Stimulated activated CD4-positive, alpha-beta T cell treated with anti-CD3 and anti-CD28 coated beads, Interleukin-2, amount 100 ng/mL, for 24 hours (primary cell): ENCODE results near the gene SOS1.

Source experiments
- DNase-seq, 2 donors: peaks; one replicate each; pipeline ENCODE4 v3.0.0-alpha.2; 2020

SOS1 gene

DNA sequence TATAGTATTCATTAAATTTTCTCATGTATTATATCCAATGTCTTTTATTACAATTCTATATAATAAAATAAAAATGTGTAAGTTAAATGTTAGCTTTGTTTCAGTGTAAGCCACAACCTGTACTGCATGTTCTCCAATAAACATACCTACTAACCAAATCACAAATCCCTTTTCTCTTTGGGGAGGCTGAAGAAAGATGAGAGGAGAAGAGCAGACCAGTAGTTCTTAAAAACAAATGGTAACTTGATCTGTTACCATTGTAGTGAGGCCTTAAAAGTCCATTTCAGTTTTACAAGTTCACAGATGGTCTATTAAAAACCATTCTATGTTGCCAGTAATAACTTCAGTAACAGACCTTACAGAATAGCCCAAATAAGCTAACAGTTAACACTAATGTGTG, 100.5 kb downstream of the SOS1 start:
- DNase-seq: no peak

DNA sequence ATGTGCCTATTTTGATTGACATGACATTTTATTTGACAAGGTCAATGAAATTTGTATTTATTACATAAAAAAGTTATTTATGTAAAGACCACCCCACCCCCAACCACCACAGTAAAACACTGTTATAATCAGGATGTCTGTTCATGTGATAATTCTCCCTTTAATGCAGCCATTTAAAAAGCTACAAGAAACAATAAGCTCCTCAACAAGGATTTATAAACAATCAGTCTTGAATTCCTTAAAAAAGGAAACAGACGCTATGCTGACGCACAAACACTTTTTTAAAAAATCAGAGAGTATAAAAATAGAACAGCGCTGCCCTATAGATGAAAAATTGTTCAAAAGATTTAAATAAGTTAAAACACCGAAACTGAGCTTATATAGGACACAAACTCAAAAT, 102.2 kb downstream of the SOS1 start:
- DNase-seq: no peak

DNA sequence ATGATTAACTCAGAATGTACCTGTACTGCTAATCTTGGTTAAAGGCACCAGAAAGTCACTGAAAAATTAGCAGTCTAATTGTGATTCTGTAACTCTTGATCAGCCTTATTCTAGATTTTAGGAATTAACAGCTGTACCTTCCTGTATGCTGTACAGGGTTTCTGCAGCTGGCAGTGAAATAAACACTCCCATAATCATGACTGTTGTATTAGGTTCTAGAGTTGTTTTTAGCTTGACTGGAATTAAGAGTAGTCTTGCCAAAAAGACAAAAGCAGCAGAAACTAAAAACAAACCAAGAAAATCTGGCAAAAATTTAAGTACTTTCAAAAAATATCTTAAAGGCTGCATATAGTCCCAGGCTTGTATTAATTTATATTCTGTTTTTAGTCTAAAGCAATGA, 103.5 kb downstream of the SOS1 start:
- no peak for DNase-seq

DNA sequence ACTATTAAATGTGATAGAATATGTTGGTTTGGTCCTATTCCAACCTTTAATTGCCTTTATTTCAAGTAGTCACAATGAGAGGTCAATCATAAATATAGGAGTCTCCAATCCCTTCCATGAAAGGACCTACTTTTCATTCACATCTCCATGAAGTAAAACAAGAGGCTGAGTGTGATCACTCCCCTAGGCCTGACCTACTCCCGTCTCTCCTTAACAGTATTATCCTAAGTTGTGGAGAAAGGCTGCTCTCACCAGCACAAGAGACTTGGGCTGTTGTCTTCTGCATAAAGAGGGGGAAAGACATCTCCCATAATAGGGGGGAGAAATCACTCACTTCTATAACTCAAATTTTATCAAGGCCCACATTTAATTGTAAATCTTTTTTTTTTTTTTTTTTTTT, 105.4 kb downstream of the SOS1 start:
- DNase-seq: no peak

DNA sequence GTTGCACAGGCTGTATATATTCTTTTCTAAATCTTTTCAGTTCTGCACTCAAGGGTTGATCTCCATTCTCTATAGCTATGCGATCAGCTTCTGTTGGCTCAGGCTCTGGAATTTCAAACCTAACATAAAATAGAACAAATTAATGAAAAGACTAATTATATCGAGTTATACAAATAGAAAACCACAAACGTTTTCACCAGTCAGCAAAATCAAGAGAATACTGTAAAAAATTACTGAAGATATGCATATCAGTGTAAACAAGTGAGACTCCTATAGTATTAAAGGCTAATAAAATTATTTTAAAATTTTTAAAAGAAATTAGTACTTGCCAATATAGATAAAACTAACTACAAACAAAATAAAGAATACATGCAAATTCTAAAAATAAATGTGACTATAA, 107.0 kb downstream of the SOS1 start:
- no peak for DNase-seq

DNA sequence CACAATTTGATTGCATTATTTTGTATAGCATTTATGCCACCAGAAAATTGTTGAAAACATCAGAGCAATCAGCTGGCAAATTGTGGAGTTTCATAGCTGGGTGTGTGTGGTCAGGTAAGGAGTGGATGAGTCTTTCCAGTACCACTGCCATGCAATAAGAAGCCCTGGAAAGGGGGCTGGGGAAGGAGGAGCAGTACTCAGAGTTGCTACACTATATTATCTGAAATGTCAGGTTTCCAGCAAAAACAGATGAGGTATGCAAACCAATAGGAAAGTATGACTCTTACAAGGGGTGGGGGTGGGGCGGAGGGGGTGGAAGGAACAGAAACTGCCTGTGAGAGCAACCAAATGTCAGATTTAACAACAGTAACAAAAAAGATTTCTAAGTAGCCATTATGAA, 112.2 kb downstream of the SOS1 start:
- peak in 1 of 2 donors; percentile 4 for DNase-seq

DNA sequence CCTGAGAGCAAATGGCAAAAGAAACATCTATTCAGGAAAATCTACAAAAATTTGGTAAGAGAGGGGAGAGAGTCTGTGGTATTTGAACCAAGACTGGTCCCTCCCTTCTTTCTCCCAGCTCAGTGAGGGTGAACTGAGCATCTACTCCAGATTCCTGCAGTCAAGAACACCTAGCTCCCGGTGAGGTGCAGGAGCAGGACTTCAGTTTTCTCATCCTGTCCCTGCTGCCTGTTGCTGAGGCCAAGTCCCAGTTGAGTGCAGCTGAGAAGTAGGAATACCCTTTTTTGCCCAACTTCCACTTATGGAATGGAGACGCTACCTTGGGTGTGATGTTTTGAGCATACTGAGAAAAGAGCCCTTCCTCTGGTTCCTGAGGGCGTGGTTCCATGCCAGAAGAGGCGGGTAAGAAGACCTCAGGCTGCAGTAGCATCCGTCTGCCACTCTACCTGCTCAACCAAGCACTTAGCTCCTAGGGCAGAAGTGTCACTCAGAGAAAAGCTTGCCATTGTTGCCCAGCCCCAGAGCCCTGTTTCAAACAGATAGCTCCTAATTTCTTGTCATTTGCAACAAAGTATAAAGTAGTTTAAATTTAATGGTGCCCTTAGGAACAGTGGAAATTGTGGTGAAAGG, 112.9 kb downstream of the SOS1 start:
- DNase-seq: no peak

DNA sequence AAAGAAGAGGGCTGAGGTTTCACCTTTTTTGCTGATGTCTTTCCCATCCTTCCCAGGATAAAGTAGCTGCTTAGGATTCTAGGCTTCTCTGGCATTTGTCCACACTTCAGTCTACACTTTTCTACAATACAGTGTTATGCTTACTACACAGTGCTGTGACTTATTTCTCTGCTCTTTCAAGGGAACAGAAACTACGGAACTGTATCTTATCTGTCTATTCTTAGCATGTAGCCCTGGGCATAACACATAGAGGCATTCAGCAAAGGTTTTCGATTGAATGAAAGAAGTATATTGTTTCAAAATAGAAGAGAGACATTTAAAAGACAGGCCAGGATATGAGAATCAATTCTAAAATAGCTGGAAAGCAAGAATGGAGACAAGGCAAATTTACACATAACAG, 120.3 kb downstream of the SOS1 start:
- DNase-seq: no peak

DNA sequence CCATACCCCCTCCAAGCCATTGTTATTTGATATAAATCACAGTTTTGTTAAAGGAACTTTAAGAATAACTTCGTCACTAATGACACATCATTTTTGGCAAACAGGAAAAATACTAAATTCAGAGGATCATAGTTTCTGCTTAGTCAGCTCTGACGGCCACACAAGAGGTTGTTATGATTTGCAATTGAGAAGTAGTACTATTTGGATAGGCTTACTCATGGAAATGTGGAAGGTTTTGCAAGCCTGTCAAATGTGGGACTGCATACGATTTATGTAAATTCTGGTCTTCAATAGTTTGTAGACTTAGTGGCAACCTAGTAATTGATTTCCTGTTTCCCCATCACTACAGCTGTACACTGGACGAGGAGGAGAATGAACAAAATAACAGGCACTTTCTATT, 123.1 kb downstream of the SOS1 start:
- DNase-seq: no peak

DNA sequence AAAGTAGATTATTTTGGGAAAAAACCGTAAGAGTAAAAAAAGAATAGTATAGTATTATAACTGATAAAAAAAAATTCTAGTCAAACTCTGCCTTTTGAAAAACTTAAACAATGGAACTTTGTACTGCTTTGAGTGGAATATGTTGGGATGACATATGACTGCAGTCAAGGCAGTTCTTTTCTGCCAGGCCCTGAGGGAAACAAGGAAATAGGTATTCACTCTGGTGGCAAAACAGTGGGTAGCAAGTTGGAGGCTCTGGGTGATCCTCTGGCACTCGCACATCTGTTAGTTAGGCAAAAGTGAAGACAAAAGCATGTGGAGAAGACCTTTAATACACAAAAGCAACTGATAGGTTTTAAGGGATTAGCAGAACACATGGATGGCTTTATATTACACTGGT, 129.0 kb downstream of the SOS1 start:
- no peak for DNase-seq

DNA sequence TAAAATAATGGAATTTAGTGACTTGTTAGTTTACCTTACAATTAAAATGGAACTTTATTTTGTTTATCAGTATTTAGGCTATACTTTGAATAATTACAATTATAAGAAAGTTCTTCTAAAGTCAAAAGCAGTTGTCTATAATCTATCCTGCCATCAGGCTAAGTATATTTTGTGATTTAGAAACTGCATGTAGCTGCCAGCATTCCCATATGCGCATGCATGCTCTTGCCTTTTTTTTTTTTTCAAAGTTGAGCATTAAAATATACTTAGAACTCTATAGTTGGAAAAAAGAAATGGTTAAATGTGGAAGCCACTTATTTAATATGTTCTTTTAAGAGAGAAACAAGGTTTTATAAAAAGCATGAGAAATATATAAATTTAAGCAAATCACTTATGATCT, 132.1 kb downstream of the SOS1 start:
- DNase-seq: no peak

DNA sequence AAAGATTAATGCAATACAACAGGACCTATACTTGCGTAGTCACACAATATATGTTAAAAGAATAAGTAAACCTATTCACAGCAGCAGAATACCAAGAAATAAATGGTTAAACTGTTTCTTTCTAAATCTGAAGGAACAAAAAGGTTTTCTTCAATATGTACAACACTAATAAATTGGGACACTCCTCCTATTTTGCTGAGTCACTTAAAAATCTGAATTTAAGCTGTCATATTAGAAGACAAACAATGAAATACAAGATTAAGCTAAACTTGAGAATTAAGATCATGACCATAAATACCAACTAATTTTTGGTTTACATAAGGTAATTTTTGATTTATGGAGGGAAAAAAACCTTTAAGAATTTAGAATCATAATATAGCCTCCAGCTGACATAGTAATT, 138.4 kb downstream of the SOS1 start:
- no peak for DNase-seq

DNA sequence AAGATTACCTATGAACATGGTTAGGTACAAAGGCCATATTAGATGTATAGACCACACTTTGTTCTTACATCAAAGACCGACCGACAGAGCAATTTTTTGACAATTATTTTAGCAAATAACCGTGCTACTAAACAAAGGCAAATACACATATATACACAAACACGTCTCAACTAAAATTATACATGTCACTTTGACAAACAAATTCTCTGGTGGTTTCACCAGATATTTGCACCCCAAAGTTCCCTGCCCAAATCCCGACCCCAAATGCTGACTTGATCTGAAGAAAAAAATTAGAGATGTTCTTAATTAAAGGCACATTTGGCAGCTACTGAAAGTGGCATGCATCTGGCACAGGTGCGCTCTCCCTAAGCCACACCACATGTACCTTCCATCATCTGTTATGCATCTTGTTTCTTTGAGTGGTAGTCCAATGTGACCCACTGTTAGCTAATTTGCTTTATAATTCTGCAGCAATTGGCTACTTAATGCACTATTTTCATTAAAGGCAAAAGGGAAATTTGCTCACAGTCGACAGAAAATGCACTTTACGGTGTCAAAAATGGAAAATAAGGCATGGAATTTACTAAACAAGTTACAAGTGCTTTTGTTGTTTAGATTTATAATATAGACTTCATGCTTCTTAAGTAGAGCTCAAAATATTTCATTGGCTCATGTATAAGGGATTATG, 139.0 kb downstream of the SOS1 start:
- no peak for DNase-seq

DNA sequence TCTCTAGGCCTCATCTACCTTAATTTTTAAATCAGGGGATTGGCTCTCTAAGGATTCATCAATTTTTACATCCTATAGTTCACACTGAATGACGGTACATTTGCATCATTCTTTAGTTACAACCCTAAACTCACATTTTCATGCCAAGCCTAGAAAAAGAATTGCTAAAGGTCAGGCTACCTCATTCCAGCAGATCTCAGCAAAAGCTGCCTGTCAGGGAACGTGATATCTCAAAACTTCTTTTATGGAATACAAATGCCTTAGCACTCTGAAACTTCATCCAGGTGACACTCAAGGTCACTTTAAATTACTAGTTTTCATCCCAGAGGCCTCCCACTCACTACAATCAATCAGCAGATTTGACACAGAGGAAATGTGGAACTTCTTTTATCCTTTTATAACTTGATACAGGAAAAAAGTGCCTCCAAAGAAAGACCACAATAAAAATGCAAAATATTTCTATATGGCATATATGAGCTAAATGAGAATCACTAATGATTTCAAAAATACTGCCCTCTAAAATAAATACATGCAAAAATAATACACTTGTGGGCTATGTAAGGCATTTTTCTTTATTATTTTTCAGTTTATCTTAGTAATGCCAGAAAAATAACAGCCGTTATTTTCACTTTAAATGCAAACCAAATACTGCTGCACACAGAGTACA, 139.7 kb downstream of the SOS1 start:
- no peak for DNase-seq

DNA sequence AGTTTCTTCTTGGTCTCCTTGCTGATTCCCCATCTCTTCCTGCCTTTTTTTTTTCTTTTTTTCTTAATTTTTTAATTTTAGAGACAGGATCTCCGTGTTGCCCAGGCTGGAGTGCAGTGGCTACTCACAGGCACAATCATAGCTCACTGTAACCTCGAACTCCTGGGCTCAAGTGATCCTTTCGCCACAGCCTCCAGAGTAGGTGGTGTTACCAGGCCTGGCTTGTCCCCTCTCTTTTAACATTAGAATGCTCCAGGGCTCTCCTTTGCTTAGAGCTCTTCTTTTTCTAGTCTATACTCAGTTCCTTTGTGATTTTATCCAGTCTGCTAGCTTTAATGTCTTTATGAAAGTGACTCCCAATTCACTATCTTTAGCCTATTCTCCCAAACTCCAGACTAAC, 141.9 kb downstream of the SOS1 start:
- no peak for DNase-seq

DNA sequence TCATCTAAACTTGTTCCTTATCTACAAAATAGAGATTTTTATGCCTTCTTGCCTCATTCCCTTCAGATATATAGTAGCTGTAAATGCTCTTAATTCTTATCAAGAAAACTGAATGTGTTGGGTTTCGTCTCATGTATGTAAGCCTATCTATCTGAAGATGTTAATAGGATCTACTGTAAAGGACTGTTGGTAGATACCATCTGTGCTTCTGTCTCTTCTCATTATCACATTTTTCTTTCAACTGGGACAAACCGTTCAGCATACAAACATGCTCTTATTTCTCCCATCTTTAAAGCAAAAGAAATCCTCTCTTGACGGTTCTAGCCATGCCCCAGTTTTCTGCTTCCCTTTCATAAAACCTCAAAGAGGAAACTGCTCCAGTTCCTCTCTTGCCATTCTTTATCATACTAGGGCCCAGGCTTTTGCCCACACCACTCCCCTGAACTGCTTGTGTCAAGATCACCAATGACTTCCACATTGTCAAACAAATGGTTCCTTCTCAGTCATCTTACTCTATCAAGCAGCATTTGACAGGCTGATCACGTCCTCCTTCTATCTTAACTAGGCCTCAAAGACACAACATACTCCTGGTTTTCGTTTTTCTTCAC, 142.5 kb downstream of the SOS1 start:
- DNase-seq: no peak

DNA sequence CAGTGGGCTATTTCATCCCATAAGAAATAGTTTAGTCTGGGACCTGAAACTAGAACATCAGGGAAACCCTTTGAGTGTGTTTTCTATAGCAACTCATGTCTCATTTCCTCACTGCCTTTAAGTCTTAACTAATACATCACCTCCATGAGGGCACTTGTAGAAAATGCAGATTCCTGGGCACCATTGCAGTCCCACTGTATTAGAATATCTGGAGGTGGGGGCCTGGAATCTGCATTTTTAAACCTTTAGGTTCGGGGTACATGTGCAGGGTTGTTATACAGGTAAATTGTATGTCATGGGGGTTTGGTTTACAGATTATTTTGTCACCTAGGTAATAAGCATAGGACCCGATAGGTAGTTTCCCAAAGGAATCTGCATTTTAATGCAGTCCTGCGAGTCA, 143.8 kb downstream of the SOS1 start:
- DNase-seq: no peak

DNA sequence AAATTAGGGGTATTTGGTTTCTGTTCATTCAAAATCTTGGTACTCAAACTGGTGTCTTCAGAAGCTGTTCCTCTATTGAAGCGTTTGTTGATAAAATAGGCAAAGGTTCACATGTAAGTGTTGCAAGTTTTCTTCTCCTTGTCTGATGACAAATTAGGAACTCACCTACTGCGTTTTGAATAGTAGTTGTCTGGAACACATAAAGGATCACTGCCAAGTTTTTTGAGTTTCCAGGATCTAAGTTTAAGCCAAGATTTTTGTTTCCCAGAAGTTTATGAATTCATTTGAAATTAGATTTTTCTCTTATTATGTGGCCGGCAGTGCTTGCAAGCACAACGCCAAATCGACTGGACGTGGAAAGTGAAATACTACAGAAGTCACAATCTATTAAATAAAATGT, 145.8 kb downstream of the SOS1 start:
- DNase-seq: no peak

DNA sequence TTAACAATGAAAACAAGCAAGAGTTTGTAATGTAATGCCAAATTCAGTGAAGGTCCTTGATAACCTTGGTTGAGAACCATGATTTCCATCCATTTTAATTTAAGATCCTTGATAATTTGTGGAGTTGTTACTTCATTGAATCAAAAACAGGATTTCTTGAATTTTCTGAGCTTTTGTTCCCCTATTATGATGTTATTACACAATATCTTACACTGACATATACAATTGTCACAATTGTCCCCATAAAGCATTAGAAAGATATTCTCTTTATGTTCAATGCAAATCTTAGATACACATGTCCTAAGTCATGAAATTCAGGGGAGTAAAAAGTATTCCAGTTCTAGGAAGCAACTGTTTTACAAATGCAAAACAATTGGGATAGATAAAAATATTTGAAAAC, 147.6 kb downstream of the SOS1 start:
- no peak for DNase-seq

DNA sequence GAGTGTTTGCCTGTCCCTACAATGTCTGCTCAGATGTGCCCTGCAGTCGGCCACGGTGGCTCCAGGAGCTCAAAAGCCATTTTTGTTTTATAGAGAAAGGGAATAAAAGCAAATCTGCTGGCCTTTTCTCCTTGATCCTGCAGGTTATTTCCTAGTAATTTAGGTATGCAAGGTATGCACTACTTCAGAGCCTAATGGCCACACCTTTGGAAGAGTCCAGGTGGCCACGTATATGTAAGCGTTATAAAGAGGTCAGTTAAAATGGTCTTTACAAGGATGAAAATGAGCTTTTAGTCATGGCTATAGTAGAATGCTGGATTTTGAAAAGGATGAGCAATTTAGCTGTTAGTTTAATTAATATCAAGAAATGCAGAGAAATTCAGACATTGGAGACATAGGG, 149.5 kb downstream of the SOS1 start:
- DNase-seq: no peak

DNA sequence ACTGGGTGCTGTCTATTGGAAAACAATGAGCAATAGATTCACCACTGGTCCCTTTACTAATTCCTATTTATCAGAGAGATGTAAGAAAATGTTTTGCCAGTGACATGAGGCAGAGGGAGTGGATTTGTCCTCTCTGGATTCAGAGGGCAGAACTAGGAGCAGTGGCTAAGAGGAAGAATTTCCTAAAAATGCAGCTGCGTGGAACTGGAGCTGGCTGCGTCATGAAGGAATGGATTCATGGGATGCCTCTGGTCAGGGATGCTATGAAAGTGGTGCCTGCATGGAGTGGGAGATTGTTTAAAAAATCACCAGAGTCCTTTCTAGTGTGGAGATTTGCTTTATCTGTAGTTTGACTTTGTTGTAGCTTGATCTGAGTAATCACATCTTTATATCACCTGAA, 152.8 kb downstream of the SOS1 start:
- DNase-seq: no peak

DNA sequence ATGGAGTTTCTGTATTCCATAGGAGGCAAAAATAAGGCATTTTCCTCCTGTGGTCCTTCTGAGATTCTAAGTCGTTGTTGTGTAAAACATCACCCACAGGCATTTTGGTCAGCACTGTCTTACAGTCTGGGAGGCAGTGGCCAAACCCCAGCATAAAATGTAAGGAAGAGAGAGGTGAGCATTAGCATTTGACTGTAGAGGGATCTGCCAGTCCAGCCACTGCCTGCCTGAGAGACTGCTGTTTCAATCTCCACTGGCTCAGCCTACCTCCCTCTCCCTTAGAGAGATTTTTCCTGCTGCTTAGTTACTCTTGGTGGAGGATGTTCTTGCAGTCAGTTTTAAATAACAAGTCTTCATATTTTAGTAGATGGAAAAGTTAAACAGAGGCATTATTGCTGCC, 154.2 kb downstream of the SOS1 start:
- DNase-seq: no peak

DNA sequence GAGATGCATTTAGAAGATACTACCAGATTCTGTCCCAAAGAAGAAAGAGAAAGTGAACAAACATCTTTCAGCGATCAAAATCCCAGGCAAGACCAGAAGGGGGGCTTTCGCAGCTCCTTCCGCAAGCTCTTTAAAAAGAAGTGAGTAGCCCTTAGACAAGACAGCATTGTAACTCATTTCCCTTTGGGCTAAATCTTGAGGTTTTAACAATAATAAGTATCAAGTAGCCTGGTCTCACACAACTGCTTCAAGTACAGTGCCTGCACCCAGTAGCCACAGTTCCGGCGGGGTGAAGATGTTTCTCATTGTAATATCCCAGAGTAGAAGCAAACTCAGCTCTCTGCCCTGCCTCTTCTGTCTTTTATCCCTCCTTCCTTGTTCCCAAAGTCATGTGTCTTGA, 154.8 kb downstream of the SOS1 start:
- DNase-seq: no peak

DNA sequence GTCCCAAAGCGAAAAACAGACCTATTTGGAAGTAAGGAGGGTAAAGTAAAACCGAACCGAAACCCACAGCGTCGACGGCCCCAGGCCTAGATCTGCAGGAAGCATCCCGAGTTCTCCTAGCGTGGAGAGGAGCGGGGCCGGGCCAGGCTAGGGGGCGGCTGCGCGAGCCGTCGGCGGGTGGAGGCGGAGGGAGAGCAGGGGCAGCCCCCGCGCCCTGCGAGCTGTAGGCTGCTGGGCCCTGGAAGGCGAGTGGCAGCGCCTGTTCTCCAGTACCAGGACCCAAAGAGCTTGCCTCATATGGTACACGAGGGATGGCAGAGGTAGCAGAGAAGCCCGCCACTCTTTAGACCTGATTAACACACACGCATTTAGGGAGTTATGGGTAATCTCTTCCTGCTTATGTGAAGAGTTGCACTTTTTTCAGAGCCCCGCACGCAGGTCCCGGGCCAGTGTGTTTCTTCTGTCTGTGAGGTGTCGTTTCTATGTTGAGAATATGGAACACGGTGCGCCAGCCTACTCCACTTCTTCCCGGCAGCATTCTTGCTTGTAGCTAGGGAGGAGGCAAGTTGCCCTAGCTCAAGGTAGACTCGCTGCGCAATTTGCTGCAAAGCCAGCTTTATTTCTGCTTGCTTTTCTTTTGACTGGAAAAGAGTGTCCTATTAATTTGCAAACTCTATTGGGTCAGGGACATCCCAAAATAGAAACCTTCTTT, 160.1 kb downstream of the SOS1 start:
- no peak for DNase-seq
